H1 (cell line): Measurements from ENCODE around the gene SORCS3. TPM values are rescaled to one million over a fixed set of nuclear protein-coding genes. Genes with fewer than 3 reads are reported as not detected.

Experiments used
- BACH1 ChIP-seq: IDR thresholded peaks from 2 replicates; pipeline ENCODE4 v1.6.1; 2012; ENCODE audit warnings: low read length, improper control_type of control experiment
- CHD7 ChIP-seq: fragments of 300-600 bp; sonication (generic); IDR thresholded peaks from 2 replicates; pipeline ENCODE4 v1.7.1; 2012; ENCODE audit warnings: low read length, moderate library complexity, mild to moderate bottlenecking, inconsistent platforms; ENCODE audit not compliant: insufficient replicate concordance
- EZH2 ChIP-seq: fragments of 200-600 bp; sonication (generic); IDR thresholded peaks from 2 replicates; pipeline ENCODE4 v1.7.1; 2012; ENCODE audit warnings: low read depth, mild to moderate bottlenecking, moderate library complexity, low read length, inconsistent platforms; ENCODE audit not compliant: severe bottlenecking
- KDM4A ChIP-seq: IDR thresholded peaks from one replicate; pipeline ENCODE4 v1.7.1; 2012; ENCODE audit warnings: low read depth, mild to moderate bottlenecking, moderate library complexity, low read length, inconsistent platforms; ENCODE audit not compliant: severe bottlenecking
- NRF1 ChIP-seq: IDR thresholded peaks from 2 replicates; pipeline ENCODE4 v1.6.1; 2011; ENCODE audit warnings: mild to moderate bottlenecking, low read depth, low read length, improper control_type of control experiment
- RNF2 ChIP-seq: fragments of 200-900, 300-1000 bp; sonication (generic); IDR thresholded peaks from 2 replicates; pipeline ENCODE4 v1.7.1; 2016; ENCODE audit warnings: borderline replicate concordance, low read depth, mild to moderate bottlenecking, antibody characterized with exemption, low read length; ENCODE audit not compliant: poor library complexity, severe bottlenecking; ENCODE audit errors: missing control alignments
- TAF7 ChIP-seq: optimal IDR thresholded peaks from 2 replicates; pipeline ENCODE3; 2011; ENCODE audit warnings: low read depth, mild to moderate bottlenecking, inconsistent platforms, low read length, moderate library complexity, borderline replicate concordance
- polyA plus RNA-seq, 7 experiments: library from polyadenylated mRNA; depleted of rRNA in 3 of 7; stranded (reverse) in 5 of 7; unstranded in 2 of 7; fragments of >200 nt in 5 of 7; fragments of 200-250 nt in 2 of 7; gene quantifications; 1 replicate in 5 of 7; 2 replicates in 1 of 7; 4 replicates in 1 of 7; pipeline versions ENCODE4 v1.2.1 to v1.2.3, GENCODE V29; 2011 to 2013; ENCODE audit warnings: missing spikeins in 2 of 7, mixed read lengths in 2 of 7
- total RNA-seq: library from RNA; stranded (reverse); fragmentation: NEBNext Ultra II Directional; extraction: Animal tissue kit (Norgen Biotek cat#: 25700); gene quantifications from 2 replicates; pipeline ENCODE4 v1.2.1, GENCODE V29; 2021
- TF ChIP-seq, protein P1 (sequence below), 3 experiments: IDR thresholded peaks; 1 replicate in 2 of 3; 2 replicates in 1 of 3; pipeline versions ENCODE4 v1.5.1 to v1.6.1; 2011; ENCODE audit warnings: low read length in 3 of 3, mild to moderate bottlenecking in 3 of 3, inconsistent platforms in 2 of 3, low read depth in 1 of 3, moderate library complexity in 1 of 3; ENCODE audit not compliant: insufficient read depth in 1 of 3; ENCODE audit errors: control extremely low read depth in 1 of 3

The SORCS3 gene
- total and polyA plus RNA-seq, 2 of the 8 experiments (the other 6 are each of a cell fraction or from before 2014, with no cell fraction given): 0.26 to 0.88 TPM

DNA sequence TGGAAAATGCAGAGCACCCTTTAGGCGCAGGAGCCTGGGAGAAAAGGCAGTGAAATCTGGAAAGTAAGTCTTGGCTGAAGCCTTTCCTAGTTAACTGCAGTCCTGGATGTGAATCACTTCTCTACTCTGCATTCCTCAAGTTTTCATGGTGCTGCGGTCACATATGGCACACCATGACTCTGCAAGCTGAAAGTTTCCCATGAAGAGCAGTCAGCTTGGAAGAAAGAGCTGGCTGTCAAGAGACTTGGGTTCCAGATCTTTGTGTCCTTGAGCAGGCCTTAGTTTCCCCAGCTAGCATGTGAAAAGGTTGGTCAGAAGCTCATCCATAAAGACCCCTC is 548.3 kb downstream of the SORCS3 start (continued):
- TF ChIP-seq CHD7: no peak
- no peak for TF ChIP-seq NRF1
- TF ChIP-seq EZH2: no peak
- TF ChIP-seq TAF7: no peak
- TF ChIP-seq BACH1: no peak
- TF ChIP-seq, protein P1, sequence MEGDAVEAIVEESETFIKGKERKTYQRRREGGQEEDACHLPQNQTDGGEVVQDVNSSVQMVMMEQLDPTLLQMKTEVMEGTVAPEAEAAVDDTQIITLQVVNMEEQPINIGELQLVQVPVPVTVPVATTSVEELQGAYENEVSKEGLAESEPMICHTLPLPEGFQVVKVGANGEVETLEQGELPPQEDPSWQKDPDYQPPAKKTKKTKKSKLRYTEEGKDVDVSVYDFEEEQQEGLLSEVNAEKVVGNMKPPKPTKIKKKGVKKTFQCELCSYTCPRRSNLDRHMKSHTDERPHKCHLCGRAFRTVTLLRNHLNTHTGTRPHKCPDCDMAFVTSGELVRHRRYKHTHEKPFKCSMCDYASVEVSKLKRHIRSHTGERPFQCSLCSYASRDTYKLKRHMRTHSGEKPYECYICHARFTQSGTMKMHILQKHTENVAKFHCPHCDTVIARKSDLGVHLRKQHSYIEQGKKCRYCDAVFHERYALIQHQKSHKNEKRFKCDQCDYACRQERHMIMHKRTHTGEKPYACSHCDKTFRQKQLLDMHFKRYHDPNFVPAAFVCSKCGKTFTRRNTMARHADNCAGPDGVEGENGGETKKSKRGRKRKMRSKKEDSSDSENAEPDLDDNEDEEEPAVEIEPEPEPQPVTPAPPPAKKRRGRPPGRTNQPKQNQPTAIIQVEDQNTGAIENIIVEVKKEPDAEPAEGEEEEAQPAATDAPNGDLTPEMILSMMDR (IDR thresholded peaks at IDR 0.05; ENCODE audit: control extremely low read depth in 1 of 3, insufficient read depth in 1 of 3, low read depth in 1 of 3, low read length in 3 of 3): no peak
- no peak for TF ChIP-seq RNF2
- no peak for TF ChIP-seq KDM4A
